A549 (cell line): Measurements from ENCODE around the gene ST6GALNAC1. TPM values are rescaled to one million over a fixed set of nuclear protein-coding genes. Genes with fewer than 3 reads are reported as not detected.
A peak's percentile ranks its signal among the peaks of the same experiment; 100 is the strongest.

Experiments
- ATAC-seq, 2 experiments: fragments of 200-7000 bp in 1 of 2; fragments of >200 bp in 1 of 2; cut with Nextera tagmentation in 1 of 2; cut with Tn5 transposase in 1 of 2; 3 replicates each; pipeline versions ENCODE4 v1.8.0 to v1.9.1; 2018 to 2020; ENCODE audit warnings: mild to moderate bottlenecking in 1 of 2, moderate library complexity in 1 of 2
- CTCF ChIA-PET: fragments of 300-600 bp; sonication (Branson Sonifier 250); formaldehyde crosslinking; extraction: SDS; loops from one replicate; lab custom pipeline; 2021; ENCODE audit warnings: antibody characterized with exemption, inconsistent platforms; lab: Yijun Ruan, JAX
- POLR2A ChIA-PET: fragments of 350-600 bp; formaldehyde crosslinking; extraction: SDS; loops from one replicate; lab custom pipeline; 2021; ENCODE audit warnings: antibody characterized with exemption, inconsistent platforms; lab: Yijun Ruan, JAX
- DNase-seq, 2 experiments: peaks; one replicate each; pipeline versions ENCODE4 v3.0.0 to v3.0.0-alpha.2; 2011 to 2016; ENCODE audit warnings: low read depth in 1 of 2, low spot score in 1 of 2
- FAIRE-seq: peaks from 2 replicates; lab custom pipeline; 2011; peaks lifted over from hg19 to GRCh38; lab: Jason Lieb, UNC
- H3K27ac ChIP-seq, 2 experiments: fragments of >200 bp; sonication (Bioruptor Twin); formaldehyde crosslinking; 3 replicates each; pipeline ENCODE4 v1.5.1; 2016 to 2017
- H3K4me1 ChIP-seq: fragments of >200 bp; sonication (Bioruptor Twin); formaldehyde crosslinking; 3 replicates; pipeline ENCODE4 v1.6.1; 2016
- H3K4me2 ChIP-seq: fragments of >200 bp; sonication (Bioruptor Twin); formaldehyde crosslinking; 3 replicates; pipeline ENCODE4 v1.6.1; 2016
- H3K4me3 ChIP-seq: fragments of >200 bp; sonication (Bioruptor Twin); formaldehyde crosslinking; 3 replicates; pipeline ENCODE4 v1.5.1; 2016
- H3K9me3 ChIP-seq: fragments of >200 bp; sonication (Bioruptor Twin); formaldehyde crosslinking; 3 replicates; pipeline ENCODE4 v1.6.1; 2016
- CBX2 ChIP-seq: fragments of 200-600 bp; sonication (generic); IDR thresholded peaks from 2 replicates; pipeline ENCODE4 v1.6.1; 2016; ENCODE audit warnings: low read depth, mild to moderate bottlenecking, borderline replicate concordance
- CBX8 ChIP-seq: fragments of 200-600 bp; sonication (generic); IDR thresholded peaks from 2 replicates; pipeline ENCODE4 v1.6.1; 2016
- EHF ChIP-seq: fragments of 250-450 bp; sonication (Bioruptor Pico); IDR thresholded peaks from 2 replicates; pipeline ENCODE4 v1.5.0; 2020; ENCODE audit warnings: mild to moderate bottlenecking
- FOXS1 ChIP-seq: fragments of 250-450 bp; sonication (Bioruptor Pico); IDR thresholded peaks from 2 replicates; pipeline ENCODE4 v1.5.0; 2020; ENCODE audit warnings: mild to moderate bottlenecking, moderate library complexity
- HOXA7 ChIP-seq: fragments of 250-450 bp; sonication (Bioruptor Pico); IDR thresholded peaks from 2 replicates; pipeline ENCODE4 v1.5.0; 2020; ENCODE audit warnings: mild to moderate bottlenecking, moderate library complexity
- HOXB13 ChIP-seq: fragments of 250-450 bp; sonication (Bioruptor Pico); IDR thresholded peaks from 2 replicates; pipeline ENCODE4 v1.5.0; 2020; ENCODE audit warnings: low read depth, mild to moderate bottlenecking, moderate library complexity
- JUNB ChIP-seq: fragments of >200 bp; sonication (Bioruptor Twin); formaldehyde crosslinking; IDR thresholded peaks from 2 replicates; pipeline ENCODE4 v1.6.1; 2016
- MYC ChIP-seq: IDR thresholded peaks from 2 replicates; pipeline ENCODE4 v1.6.1; 2012; ENCODE audit warnings: mild to moderate bottlenecking, inconsistent platforms, low read length, improper control_type of control experiment, borderline replicate concordance
- NPAS2 ChIP-seq: fragments of 250-450 bp; sonication (Bioruptor Pico); IDR thresholded peaks from 2 replicates; pipeline ENCODE4 v1.8.0; 2022; ENCODE audit warnings: mild to moderate bottlenecking, moderate library complexity, borderline replicate concordance
- NR3C1 ChIP-seq: fragments of >200 bp; sonication (Bioruptor Twin); formaldehyde crosslinking; IDR thresholded peaks from 3 replicates; pipeline ENCODE4 v1.6.1; 2017
- PHF8 ChIP-seq: fragments of 200-600 bp; sonication (generic); IDR thresholded peaks from 2 replicates; pipeline ENCODE4 v1.6.1; 2016; ENCODE audit warnings: low read depth, mild to moderate bottlenecking, antibody characterized with exemption, moderate library complexity, borderline replicate concordance
- POLR2AphosphoS2 ChIP-seq: conservative IDR thresholded peaks from 2 replicates; pipeline ENCODE4 v1.6.1; 2012; ENCODE audit warnings: low read length, improper control_type of control experiment, inconsistent platforms
- RARB ChIP-seq: fragments of 250-450 bp; sonication (Bioruptor Pico); IDR thresholded peaks from 2 replicates; pipeline ENCODE4 v1.8.0; 2021; ENCODE audit warnings: mild to moderate bottlenecking, moderate library complexity
- SREBF2 ChIP-seq: fragments of 450-650 bp; IDR thresholded peaks from 2 replicates; pipeline ENCODE4 v1.6.1; 2014; ENCODE audit warnings: mild to moderate bottlenecking, moderate library complexity
- ZNF302 ChIP-seq: fragments of 250-450 bp; sonication (Bioruptor Pico); IDR thresholded peaks from 2 replicates; pipeline ENCODE4 v1.9.0; 2021; ENCODE audit warnings: inconsistent platforms, mild to moderate bottlenecking, moderate library complexity
- WGBS: methylation state at CpG from one replicate; pipeline ENCODE4 v1.1.6; 2017; ENCODE audit errors: missing lambda C conversion rate; 5-methylcytosine and 5-hydroxymethylcytosine counted together
- polyA plus RNA-seq, 4 experiments: library from polyadenylated mRNA; depleted of rRNA in 3 of 4; stranded (reverse); fragments of >200 nt; fragmentation: RNase III in 1 of 4; extraction: RNeasy Plus Mini Kit Qiagen cat#74134 plus additional on column Dnase treatment in 1 of 4; gene quantifications; 2 replicates in 3 of 4; 3 replicates in 1 of 4; pipeline ENCODE4 v1.2.3, GENCODE V29; 2011 to 2017
- TF ChIP-seq, protein P1 (sequence below): IDR thresholded peaks from 2 replicates; pipeline ENCODE4 v1.6.1; 2012
- TF ChIP-seq, protein P2 (sequence below): fragments of 250-450 bp; sonication (Bioruptor Pico); IDR thresholded peaks from 2 replicates; pipeline ENCODE4 v1.5.0; 2021; ENCODE audit warnings: mild to moderate bottlenecking, moderate library complexity, borderline replicate concordance
- TF ChIP-seq, protein P3 (sequence below): IDR thresholded peaks from 2 replicates; pipeline ENCODE4 v1.6.1; 2012; ENCODE audit warnings: low read depth, borderline replicate concordance
- TF ChIP-seq, protein P4 (sequence below): fragments of 450-650 bp; IDR thresholded peaks from 2 replicates; pipeline ENCODE4 v1.6.1; 2014; ENCODE audit warnings: antibody characterized with exemption
- TF ChIP-seq, protein P5 (sequence below): fragments of 250-450 bp; sonication (Bioruptor Pico); IDR thresholded peaks from 2 replicates; pipeline ENCODE4 v1.5.0; 2020; ENCODE audit warnings: low read depth, mild to moderate bottlenecking, moderate library complexity
- TF ChIP-seq, protein P6 (sequence below): IDR thresholded peaks from 2 replicates; pipeline ENCODE4 v1.6.1; 2012
- TF ChIP-seq, protein P7 (sequence below): fragments of 150-350 bp; IDR thresholded peaks from 2 replicates; pipeline ENCODE4 v1.6.1; 2014; ENCODE audit warnings: low read depth, mild to moderate bottlenecking, low read length

The ST6GALNAC1 gene
- polyA plus RNA-seq, 2 of the 4 experiments (the other 2 are of a cell fraction), result 0.27 to 0.72 TPM

DNA sequence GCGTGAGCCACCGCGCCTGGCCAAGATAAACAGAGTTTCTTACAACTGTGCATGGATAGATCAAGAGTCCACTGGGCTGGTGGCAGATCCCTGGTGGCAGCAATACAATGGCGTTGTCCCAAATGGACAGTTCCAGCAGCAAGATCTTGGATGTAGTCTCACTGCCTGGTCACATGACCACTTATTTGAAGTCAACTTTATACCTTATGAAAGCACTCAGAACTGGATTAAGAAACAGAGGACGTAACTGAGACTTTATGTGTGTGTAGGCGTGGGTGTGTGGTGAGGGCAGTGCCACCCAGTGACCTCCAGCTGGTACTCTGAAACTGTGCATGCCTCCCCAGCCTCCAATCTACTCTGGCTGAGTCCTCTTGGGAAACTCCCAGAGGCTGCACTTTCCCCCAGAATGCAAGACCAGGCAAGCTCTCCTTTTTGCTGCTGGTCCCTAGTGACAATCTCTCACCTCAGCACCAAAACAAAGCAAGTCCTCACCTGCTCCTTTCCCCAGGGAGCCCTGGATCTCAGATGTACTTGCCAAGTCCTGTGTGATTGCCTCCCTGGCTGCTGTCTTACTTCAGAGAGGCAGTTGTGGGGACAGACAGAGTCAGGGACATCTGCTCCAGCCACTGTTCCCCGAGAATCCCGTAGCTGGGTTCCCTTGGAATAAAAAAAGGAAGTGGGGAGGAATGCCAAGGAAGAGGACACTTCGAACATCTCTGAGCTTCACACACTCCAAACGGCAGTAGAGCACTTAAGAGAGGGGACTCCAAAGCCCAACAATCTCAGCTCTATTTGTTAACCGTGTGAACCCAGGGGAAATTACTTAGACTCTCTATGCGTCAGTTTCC lies 46.2 kb downstream of the ST6GALNAC1 start:
- no peak for DNase-seq
- WGBS, result 77% methylated on average over 12 of the region's 12 CpGs

DNA sequence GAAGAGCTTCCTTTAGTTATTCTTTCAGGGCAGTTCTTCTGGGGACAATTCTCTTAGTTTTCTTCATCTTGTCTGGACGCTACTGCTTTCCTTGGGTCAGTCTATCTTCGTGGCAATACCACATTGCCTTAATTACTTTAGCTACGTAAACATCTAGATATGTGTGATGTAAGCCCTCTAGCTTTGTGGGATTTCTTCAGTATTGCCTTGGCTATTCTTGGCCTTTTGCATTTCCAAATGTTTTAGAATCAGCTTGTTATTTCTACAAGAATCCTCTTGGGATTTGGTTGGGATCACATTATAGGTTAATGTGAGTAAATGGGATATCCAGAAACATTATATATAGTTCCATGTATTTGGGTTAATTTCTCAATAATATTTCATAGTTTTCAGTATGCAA lies 48.9 kb downstream of the ST6GALNAC1 start:
- ATAC-seq (no peak), DNase-seq (no peak), FAIRE-seq (no peak)
- no peaks in the 10 kb centered on the region for H3K4me1 ChIP-seq
- 71% methylated on average over 3 of the region's 3 CpGs for WGBS
- CTCF ChIA-PET, result interaction anchor here (0.6 to 2.7 kb wide), 8 partner anchors 9 to 328 kb away, joined by 3 to 27 read pairs (median 4); partner anchors contain the start of gene ST6GALNAC2
- H3K4me2 ChIP-seq, result no peak overlapping the region
- TF ChIP-seq, protein P1, sequence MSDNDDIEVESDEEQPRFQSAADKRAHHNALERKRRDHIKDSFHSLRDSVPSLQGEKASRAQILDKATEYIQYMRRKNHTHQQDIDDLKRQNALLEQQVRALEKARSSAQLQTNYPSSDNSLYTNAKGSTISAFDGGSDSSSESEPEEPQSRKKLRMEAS, result no peak
- TF ChIP-seq EHF, result no peak
- TF ChIP-seq, protein P2, sequence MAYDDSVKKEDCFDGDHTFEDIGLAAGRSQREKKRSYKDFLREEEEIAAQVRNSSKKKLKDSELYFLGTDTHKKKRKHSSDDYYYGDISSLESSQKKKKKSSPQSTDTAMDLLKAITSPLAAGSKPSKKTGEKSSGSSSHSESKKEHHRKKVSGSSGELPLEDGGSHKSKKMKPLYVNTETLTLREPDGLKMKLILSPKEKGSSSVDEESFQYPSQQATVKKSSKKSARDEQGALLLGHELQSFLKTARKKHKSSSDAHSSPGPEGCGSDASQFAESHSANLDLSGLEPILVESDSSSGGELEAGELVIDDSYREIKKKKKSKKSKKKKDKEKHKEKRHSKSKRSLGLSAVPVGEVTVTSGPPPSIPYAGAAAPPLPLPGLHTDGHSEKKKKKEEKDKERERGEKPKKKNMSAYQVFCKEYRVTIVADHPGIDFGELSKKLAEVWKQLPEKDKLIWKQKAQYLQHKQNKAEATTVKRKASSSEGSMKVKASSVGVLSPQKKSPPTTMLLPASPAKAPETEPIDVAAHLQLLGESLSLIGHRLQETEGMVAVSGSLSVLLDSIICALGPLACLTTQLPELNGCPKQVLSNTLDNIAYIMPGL, result no peak
- H3K27ac ChIP-seq, result no peak overlapping the region
- H3K9me3 ChIP-seq, result no peaks in the 10 kb centered on the region
- H3K4me3 ChIP-seq, result no peak overlapping the region
- POLR2A ChIA-PET, result no interaction called here

More for the DNA sequence above, 46.2 kb downstream of the ST6GALNAC1 start:
- no peak overlapping the region for H3K4me3 ChIP-seq
- FAIRE-seq (no peak), ATAC-seq (peak; percentile 53 to 55; a peak in 3 of 6 replicates)
- no peaks in the 10 kb centered on the region for H3K9me3 ChIP-seq
- no peak overlapping the region for H3K27ac ChIP-seq
- peaks cover 8% of the 10 kb centered on the region; the same call in 2 of the 3 replicates for H3K4me1 ChIP-seq
- TF ChIP-seq NPAS2 (CRISPR knock-in tag), result no peak
- TF ChIP-seq RARB, result no peak
- TF ChIP-seq, protein P3, sequence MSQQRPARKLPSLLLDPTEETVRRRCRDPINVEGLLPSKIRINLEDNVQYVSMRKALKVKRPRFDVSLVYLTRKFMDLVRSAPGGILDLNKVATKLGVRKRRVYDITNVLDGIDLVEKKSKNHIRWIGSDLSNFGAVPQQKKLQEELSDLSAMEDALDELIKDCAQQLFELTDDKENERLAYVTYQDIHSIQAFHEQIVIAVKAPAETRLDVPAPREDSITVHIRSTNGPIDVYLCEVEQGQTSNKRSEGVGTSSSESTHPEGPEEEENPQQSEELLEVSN, result no peak
- TF ChIP-seq, protein P4, sequence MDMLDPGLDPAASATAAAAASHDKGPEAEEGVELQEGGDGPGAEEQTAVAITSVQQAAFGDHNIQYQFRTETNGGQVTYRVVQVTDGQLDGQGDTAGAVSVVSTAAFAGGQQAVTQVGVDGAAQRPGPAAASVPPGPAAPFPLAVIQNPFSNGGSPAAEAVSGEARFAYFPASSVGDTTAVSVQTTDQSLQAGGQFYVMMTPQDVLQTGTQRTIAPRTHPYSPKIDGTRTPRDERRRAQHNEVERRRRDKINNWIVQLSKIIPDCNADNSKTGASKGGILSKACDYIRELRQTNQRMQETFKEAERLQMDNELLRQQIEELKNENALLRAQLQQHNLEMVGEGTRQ, result peak; percentile 43; the same call in 1 of the 2 replicates
- H3K4me2 ChIP-seq, result no peak overlapping the region
- ChIA-PET POLR2A (no interaction called here), CTCF (interaction anchor here (1.0 to 5.1 kb wide), 6 partner anchors 10 to 74 kb away, joined by 3 to 32 read pairs (median 14); partner anchors contain the start of gene ST6GALNAC2)

DNA sequence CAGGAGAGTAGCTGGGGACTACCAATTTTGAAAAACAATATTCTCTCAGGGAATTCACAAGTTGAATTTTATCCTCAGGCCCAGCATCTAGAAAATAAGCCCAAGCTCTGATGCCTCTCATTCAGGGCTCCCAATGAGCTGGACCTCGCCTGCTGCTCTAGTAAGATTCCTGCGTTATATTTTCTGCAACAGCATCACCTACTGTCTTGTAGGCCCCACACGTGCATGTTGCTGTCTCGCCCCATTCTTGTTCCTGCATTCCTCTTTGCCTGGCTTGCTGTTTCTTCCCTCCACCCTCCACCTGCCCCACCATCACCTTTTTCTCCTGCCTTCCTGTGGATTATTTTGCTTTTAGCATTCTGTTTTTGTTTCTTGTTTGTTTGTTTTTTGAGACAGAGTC lies 49.6 kb downstream of the ST6GALNAC1 start:
- H3K27ac ChIP-seq, result no peak overlapping the region
- TF ChIP-seq SREBF2, result no peak
- TF ChIP-seq, protein P4, result no peak
- TF ChIP-seq NR3C1, result no peak
- no peak for TF ChIP-seq FOXS1
- TF ChIP-seq ZNF302 (CRISPR knock-in tag), result no peak
- TF ChIP-seq HOXB13 (CRISPR knock-in tag), result no peak
- no peak for TF ChIP-seq HOXA7 (CRISPR knock-in tag)
- no peak for TF ChIP-seq NPAS2 (CRISPR knock-in tag)
- TF ChIP-seq JUNB, result no peak
- TF ChIP-seq, protein P1, result no peak
- TF ChIP-seq, protein P5, sequence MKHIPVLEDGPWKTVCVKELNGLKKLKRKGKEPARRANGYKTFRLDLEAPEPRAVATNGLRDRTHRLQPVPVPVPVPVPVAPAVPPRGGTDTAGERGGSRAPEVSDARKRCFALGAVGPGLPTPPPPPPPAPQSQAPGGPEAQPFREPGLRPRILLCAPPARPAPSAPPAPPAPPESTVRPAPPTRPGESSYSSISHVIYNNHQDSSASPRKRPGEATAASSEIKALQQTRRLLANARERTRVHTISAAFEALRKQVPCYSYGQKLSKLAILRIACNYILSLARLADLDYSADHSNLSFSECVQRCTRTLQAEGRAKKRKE, result no peak
- no peak for TF ChIP-seq CBX2
- no peak for TF ChIP-seq PHF8
- TF ChIP-seq, protein P6, sequence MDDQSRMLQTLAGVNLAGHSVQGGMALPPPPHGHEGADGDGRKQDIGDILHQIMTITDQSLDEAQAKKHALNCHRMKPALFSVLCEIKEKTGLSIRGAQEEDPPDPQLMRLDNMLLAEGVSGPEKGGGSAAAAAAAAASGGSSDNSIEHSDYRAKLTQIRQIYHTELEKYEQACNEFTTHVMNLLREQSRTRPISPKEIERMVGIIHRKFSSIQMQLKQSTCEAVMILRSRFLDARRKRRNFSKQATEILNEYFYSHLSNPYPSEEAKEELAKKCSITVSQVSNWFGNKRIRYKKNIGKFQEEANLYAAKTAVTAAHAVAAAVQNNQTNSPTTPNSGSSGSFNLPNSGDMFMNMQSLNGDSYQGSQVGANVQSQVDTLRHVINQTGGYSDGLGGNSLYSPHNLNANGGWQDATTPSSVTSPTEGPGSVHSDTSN, result no peak
- no peak for TF ChIP-seq MYC
- TF ChIP-seq CBX8, result no peak
- TF ChIP-seq POLR2AphosphoS2, result no peak
- TF ChIP-seq, protein P7, sequence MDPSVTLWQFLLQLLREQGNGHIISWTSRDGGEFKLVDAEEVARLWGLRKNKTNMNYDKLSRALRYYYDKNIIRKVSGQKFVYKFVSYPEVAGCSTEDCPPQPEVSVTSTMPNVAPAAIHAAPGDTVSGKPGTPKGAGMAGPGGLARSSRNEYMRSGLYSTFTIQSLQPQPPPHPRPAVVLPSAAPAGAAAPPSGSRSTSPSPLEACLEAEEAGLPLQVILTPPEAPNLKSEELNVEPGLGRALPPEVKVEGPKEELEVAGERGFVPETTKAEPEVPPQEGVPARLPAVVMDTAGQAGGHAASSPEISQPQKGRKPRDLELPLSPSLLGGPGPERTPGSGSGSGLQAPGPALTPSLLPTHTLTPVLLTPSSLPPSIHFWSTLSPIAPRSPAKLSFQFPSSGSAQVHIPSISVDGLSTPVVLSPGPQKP, result no peak
- DNase-seq (no peak), ATAC-seq (peak; percentile 28 to 50; a peak in 3 of 6 replicates), FAIRE-seq (no peak)
- ChIA-PET POLR2A (interaction anchor here (0.5 kb wide), 1 partner anchor 27 kb away, joined by 3 read pairs; no protein-coding TSS in a partner anchor), CTCF (interaction anchor here (0.7 to 2.7 kb wide), 13 partner anchors 8 to 185 kb away, joined by 3 to 27 read pairs (median 4); partner anchors contain the start of gene ST6GALNAC2)
- no peak overlapping the region for H3K4me3 ChIP-seq
- H3K4me1 ChIP-seq, result no peaks in the 10 kb centered on the region
- WGBS, result 73% methylated on average over 4 of the region's 4 CpGs
- no peaks in the 10 kb centered on the region for H3K9me3 ChIP-seq
- no peak overlapping the region for H3K4me2 ChIP-seq
